HepG2 (cell line): ENCODE data around the gene GDF2. TPM values are rescaled to one million over a fixed set of nuclear protein-coding genes. Genes with fewer than 3 reads are reported as not detected.

Experiments used
- ATAC-seq: fragments of 200-7000 bp; cut with Tn5 transposase; 3 replicates; pipeline ENCODE4 v1.9.1; 2020; ENCODE audit warnings: mild to moderate bottlenecking, moderate library complexity
- BruUV-seq: library from RNA; stranded (reverse); fragments of 400-500 nt; replicated peaks from 2 replicates; lab custom pipeline; 2021; lab: Mats Ljungman, UMichigan
- CTCF ChIA-PET: fragments of 300-600 bp; formaldehyde crosslinking; extraction: SDS; loops from one replicate; lab custom pipeline; 2021; ENCODE audit warnings: low total read pairs, inconsistent platforms, low intra/inter-chr PET ratio; lab: Yijun Ruan, JAX
- POLR2A ChIA-PET: fragments of 350-600 bp; sonication (Branson Sonifier 250); formaldehyde crosslinking; loops from one replicate; lab custom pipeline; 2020; ENCODE audit warnings: antibody characterized with exemption, inconsistent platforms; lab: Yijun Ruan, JAX
- DNase-seq: peaks from one replicate; pipeline ENCODE4 v3.0.0-alpha.2; 2015; ENCODE audit warnings: low spot score
- FAIRE-seq: peaks from 3 replicates; lab custom pipeline; 2011; peaks lifted over from hg19 to GRCh38; lab: Jason Lieb, UNC
- H2AFZ ChIP-seq: one replicate; pipeline ENCODE4 v1.6.1; 2011; ENCODE audit warnings: low read length, inconsistent platforms
- H3K27ac ChIP-seq: fragments of 300-600 bp; 3 replicates; pipeline ENCODE4 v1.8.0; 2011; ENCODE audit warnings: mixed run types, mild to moderate bottlenecking, mixed read lengths, low read length, inconsistent platforms; ENCODE audit not compliant: insufficient read depth; ENCODE audit errors: extremely low read length
- H3K27me3 ChIP-seq, 2 experiments: fragments of 200-600 bp in 1 of 2; 2 replicates in 1 of 2; 3 replicates in 1 of 2; pipeline versions ENCODE4 v1.6.0 to v1.8.0; 2011; ENCODE audit warnings: low read length in 2 of 2, mild to moderate bottlenecking in 2 of 2, moderate library complexity in 2 of 2, inconsistent platforms in 1 of 2; ENCODE audit not compliant: insufficient read depth in 2 of 2, control insufficient read depth in 1 of 2
- H3K36me3 ChIP-seq, 2 experiments: fragments of 200-600 bp in 1 of 2; replicated peaks in 1 of 2; 2 replicates in 1 of 2; 3 replicates in 1 of 2; pipeline versions ENCODE4 v1.5.1 to v1.8.0; 2011; ENCODE audit warnings: low read length in 2 of 2, inconsistent platforms in 1 of 2; ENCODE audit not compliant: insufficient read depth in 2 of 2, control insufficient read depth in 1 of 2
- H3K4me1 ChIP-seq: 2 replicates; pipeline ENCODE4 v1.5.1; 2012; ENCODE audit warnings: low read length, inconsistent platforms; ENCODE audit not compliant: insufficient read depth
- H3K4me2 ChIP-seq: 2 replicates; pipeline ENCODE4 v1.6.0; 2011; ENCODE audit warnings: low read depth, low read length, inconsistent platforms
- H3K4me3 ChIP-seq, 3 experiments: fragments of 200-600 bp in 1 of 3; sonication (generic), shearing (Covaris generic) in 1 of 3; replicated peaks in 1 of 3; 2 replicates each; pipeline ENCODE4 v1.5.1; 2011 to 2016; ENCODE audit warnings: low read length in 3 of 3, inconsistent platforms in 2 of 3, low read depth in 2 of 3, mild to moderate bottlenecking in 2 of 3, control low read depth in 1 of 3, mixed read lengths in 1 of 3; ENCODE audit not compliant: insufficient read depth in 1 of 3
- H3K79me2 ChIP-seq: one replicate; pipeline ENCODE4 v1.6.1; 2011; ENCODE audit warnings: low read length, inconsistent platforms; ENCODE audit not compliant: insufficient read depth
- H3K9ac ChIP-seq: 2 replicates; pipeline ENCODE4 v1.6.0; 2011; ENCODE audit warnings: mild to moderate bottlenecking, low read depth, low read length, inconsistent platforms; ENCODE audit not compliant: insufficient read depth
- H3K9me3 ChIP-seq: 2 replicates; pipeline ENCODE4 v1.5.1; 2012; ENCODE audit warnings: mild to moderate bottlenecking, low read length
- H4K20me1 ChIP-seq: 2 replicates; pipeline ENCODE4 v1.6.0; 2011; ENCODE audit warnings: inconsistent platforms, mild to moderate bottlenecking, low read length, moderate library complexity; ENCODE audit not compliant: insufficient read depth
- GLMP ChIP-seq: sonication (generic); formaldehyde crosslinking; IDR thresholded peaks from 2 replicates; pipeline ENCODE4 v1.9.0; 2021; ENCODE audit warnings: missing genetic modification reagents, mild to moderate bottlenecking, borderline replicate concordance
- JUN ChIP-seq: sonication (generic); formaldehyde crosslinking; IDR thresholded peaks from 2 replicates; pipeline ENCODE4 v1.4.0; 2020; ENCODE audit warnings: mild to moderate bottlenecking, missing genetic modification reagents
- SKIL ChIP-seq: sonication (generic); formaldehyde crosslinking; IDR thresholded peaks from 2 replicates; pipeline ENCODE4 v1.8.0; 2022; ENCODE audit warnings: missing genetic modification reagents, mild to moderate bottlenecking, moderate library complexity, borderline replicate concordance
- SNAI1 ChIP-seq: sonication (generic); formaldehyde crosslinking; IDR thresholded peaks from 2 replicates; pipeline ENCODE4 v1.5.0; 2020; ENCODE audit warnings: mild to moderate bottlenecking, missing genetic modification reagents, borderline replicate concordance
- ZNF282 ChIP-seq: fragments of 450-650 bp; IDR thresholded peaks from 2 replicates; pipeline ENCODE4 v1.6.1; 2018; ENCODE audit not compliant: partially characterized antibody
- WGBS: methylation state at CpG from one replicate; pipeline ENCODE4 v1.1.6; 2017; ENCODE audit warnings: low lambda C conversion rate; 5-methylcytosine and 5-hydroxymethylcytosine counted together
- in situ Hi-C: cut with HindIII; loops from 2 replicates; pipeline ENCODE4 v1.10.0; 2017; ENCODE audit warnings: low pct_unique_long_range_greater_than_20kb; ENCODE audit not compliant: extremely low pct_ligation_motif_present
- intact Hi-C: fragments of 100-400 bp; cut with micrococcal nuclease; formaldehyde crosslinking; loops from one replicate; pipeline ENCODE4 v1.10.0; 2022; ENCODE audit not compliant: unreplicated experiment
- polyA plus RNA-seq, 8 experiments: library from polyadenylated mRNA; depleted of rRNA in 3 of 8; stranded (reverse) in 7 of 8; unstranded in 1 of 8; fragments of >200 nt; fragmentation: Illumina TruSeq in 4 of 8; extraction: Trizol in 4 of 8; gene quantifications; 2 replicates each; pipeline versions ENCODE4 v1.2.1 to v1.2.3, GENCODE V29; 2011 to 2016; ENCODE audit warnings: low read depth in 4 of 8, missing spikeins in 1 of 8, mixed read lengths in 1 of 8; ENCODE audit not compliant: insufficient read depth in 1 of 8
- total RNA-seq, 5 experiments: library from RNA; depleted of rRNA; stranded (reverse); fragments of >200 nt; fragmentation: Illumina TruSeq; extraction: Trizol; gene quantifications; 2 replicates each; pipeline ENCODE4 v1.2.3, GENCODE V29; 2016; ENCODE audit warnings: low read depth in 1 of 5

Gene GDF2
- total and polyA plus RNA-seq, 2 of the 13 experiments (the other 11 are each of a cell fraction or from before 2014, with no cell fraction given), result not detected

- no peak for ATAC-seq
- CTCF ChIA-PET, result no interaction called here
These were observed 13.7 kb downstream of the GDF2 start for GRCh38 chr10:47335906-47336305.

More at GRCh38 chr10:47335906-47336305, 13.7 kb downstream of the GDF2 start:
- Histone ChIP-seq H3K36me3 (no peaks in the 10 kb centered on the region), H3K4me3 (no peak overlapping the region), H3K9ac (no peak overlapping the region), H3K79me2 (no peaks in the 10 kb centered on the region), H4K20me1 (no peaks in the 10 kb centered on the region), H3K4me2 (no peak overlapping the region), H3K4me1 (no peaks in the 10 kb centered on the region), H2AFZ (no peak overlapping the region), H3K27me3 (peaks cover 0 to 10% of the 10 kb centered on the region in 2 experiments; a peak in 1 of 5 replicates), H3K9me3 (no peaks in the 10 kb centered on the region), H3K27ac (no peak overlapping the region)
- intact Hi-C loops (loop anchor here (2.0 kb wide), 1 partner anchor 19 kb away; no protein-coding TSS in a partner anchor), in situ Hi-C loops (no loop called here)
- no peak for FAIRE-seq
- BruUV-seq, result no TSS peak
- no peak for DNase-seq
- WGBS, result 8% methylated on average over 2 of the region's 5 CpGs
- TF ChIP-seq GLMP (no peak), ZNF282 (no peak), SKIL (CRISPR knock-in tag) (no peak), JUN (no peak), SNAI1 (CRISPR knock-in tag) (no peak)
- POLR2A ChIA-PET, result no interaction called here
